A549 (cell line): ENCODE data around the gene ANK3. TPM values are rescaled to one million over a fixed set of nuclear protein-coding genes. Genes with fewer than 3 reads are reported as not detected.

Source experiments
- ATAC-seq, 2 experiments: fragments of 200-7000 bp in 1 of 2; fragments of >200 bp in 1 of 2; cut with Nextera tagmentation in 1 of 2; cut with Tn5 transposase in 1 of 2; 3 replicates each; pipeline versions ENCODE4 v1.8.0 to v1.9.1; 2018 to 2020; ENCODE audit warnings: mild to moderate bottlenecking in 1 of 2, moderate library complexity in 1 of 2
- CTCF ChIA-PET: fragments of 300-600 bp; sonication (Branson Sonifier 250); formaldehyde crosslinking; extraction: SDS; loops from one replicate; lab custom pipeline; 2021; ENCODE audit warnings: antibody characterized with exemption, inconsistent platforms; lab: Yijun Ruan, JAX
- POLR2A ChIA-PET: fragments of 350-600 bp; formaldehyde crosslinking; extraction: SDS; loops from one replicate; lab custom pipeline; 2021; ENCODE audit warnings: antibody characterized with exemption, inconsistent platforms; lab: Yijun Ruan, JAX
- DNase-seq, 2 experiments: peaks; one replicate each; pipeline versions ENCODE4 v3.0.0 to v3.0.0-alpha.2; 2011 to 2016; ENCODE audit warnings: low read depth in 1 of 2, low spot score in 1 of 2
- FAIRE-seq: peaks from 2 replicates; lab custom pipeline; 2011; peaks lifted over from hg19 to GRCh38; lab: Jason Lieb, UNC
- H3K27ac ChIP-seq, 2 experiments: fragments of >200 bp; sonication (Bioruptor Twin); formaldehyde crosslinking; 3 replicates each; pipeline ENCODE4 v1.5.1; 2016 to 2017
- H3K4me1 ChIP-seq: fragments of >200 bp; sonication (Bioruptor Twin); formaldehyde crosslinking; 3 replicates; pipeline ENCODE4 v1.6.1; 2016
- H3K4me2 ChIP-seq: fragments of >200 bp; sonication (Bioruptor Twin); formaldehyde crosslinking; 3 replicates; pipeline ENCODE4 v1.6.1; 2016
- H3K4me3 ChIP-seq: fragments of >200 bp; sonication (Bioruptor Twin); formaldehyde crosslinking; 3 replicates; pipeline ENCODE4 v1.5.1; 2016
- H3K9me3 ChIP-seq: fragments of >200 bp; sonication (Bioruptor Twin); formaldehyde crosslinking; 3 replicates; pipeline ENCODE4 v1.6.1; 2016
- ATOH8 ChIP-seq: fragments of 250-450 bp; sonication (Bioruptor Pico); IDR thresholded peaks from 2 replicates; pipeline ENCODE4 v1.5.0; 2020; ENCODE audit warnings: low read depth, mild to moderate bottlenecking, moderate library complexity
- BHLHE40 ChIP-seq: IDR thresholded peaks from 2 replicates; pipeline ENCODE4 v1.6.1; 2012; ENCODE audit warnings: low read depth, low read length, inconsistent platforms
- CBX2 ChIP-seq: fragments of 200-600 bp; sonication (generic); IDR thresholded peaks from 2 replicates; pipeline ENCODE4 v1.6.1; 2016; ENCODE audit warnings: low read depth, mild to moderate bottlenecking, borderline replicate concordance
- CBX8 ChIP-seq: fragments of 200-600 bp; sonication (generic); IDR thresholded peaks from 2 replicates; pipeline ENCODE4 v1.6.1; 2016
- CEBPB ChIP-seq, 2 experiments: fragments of >200 bp in 1 of 2; sonication (Bioruptor Twin) in 1 of 2; formaldehyde crosslinking in 1 of 2; IDR thresholded peaks; 2 replicates each; pipeline ENCODE4 v1.6.1; 2012 to 2016
- CHD2 ChIP-seq: fragments of 150-350 bp; IDR thresholded peaks from 2 replicates; pipeline ENCODE4 v1.6.1; 2014; ENCODE audit warnings: low read length; ENCODE audit not compliant: partially characterized antibody
- CHD4 ChIP-seq: fragments of 200-600 bp; sonication (generic); IDR thresholded peaks from 2 replicates; pipeline ENCODE4 v1.6.1; 2016; ENCODE audit warnings: antibody characterized with exemption, mild to moderate bottlenecking, borderline replicate concordance
- EHF ChIP-seq: fragments of 250-450 bp; sonication (Bioruptor Pico); IDR thresholded peaks from 2 replicates; pipeline ENCODE4 v1.5.0; 2020; ENCODE audit warnings: mild to moderate bottlenecking
- ELK1 ChIP-seq: fragments of 150-350 bp; IDR thresholded peaks from 2 replicates; pipeline ENCODE4 v1.6.1; 2014; ENCODE audit warnings: low read depth, mild to moderate bottlenecking, low read length
- ESRRA ChIP-seq: fragments of 150-350 bp; IDR thresholded peaks from 2 replicates; pipeline ENCODE4 v1.6.1; 2014; ENCODE audit warnings: mild to moderate bottlenecking, low read length, borderline replicate concordance
- FOSB ChIP-seq: fragments of 250-450 bp; sonication (Bioruptor Pico); IDR thresholded peaks from 2 replicates; pipeline ENCODE4 v1.5.0; 2020; ENCODE audit warnings: mild to moderate bottlenecking, moderate library complexity
- HDAC2 ChIP-seq: fragments of 200-600 bp; sonication (generic); IDR thresholded peaks from 2 replicates; pipeline ENCODE4 v1.6.1; 2016
- HEYL ChIP-seq: fragments of 250-450 bp; sonication (Bioruptor Pico); IDR thresholded peaks from 2 replicates; pipeline ENCODE4 v1.8.0; 2021; ENCODE audit warnings: mild to moderate bottlenecking, moderate library complexity
- HMGXB4 ChIP-seq: fragments of 250-450 bp; sonication (Bioruptor Pico); IDR thresholded peaks from 2 replicates; pipeline ENCODE4 v1.5.0; 2021; ENCODE audit warnings: mild to moderate bottlenecking, moderate library complexity, borderline replicate concordance
- HOXB13 ChIP-seq: fragments of 250-450 bp; sonication (Bioruptor Pico); IDR thresholded peaks from 2 replicates; pipeline ENCODE4 v1.5.0; 2020; ENCODE audit warnings: low read depth, mild to moderate bottlenecking, moderate library complexity
- JUN ChIP-seq, 2 experiments: fragments of >200 bp; sonication (Bioruptor Twin); formaldehyde crosslinking; IDR thresholded peaks; 2 replicates in 1 of 2; 3 replicates in 1 of 2; pipeline ENCODE4 v1.6.1; 2016 to 2017
- KDM5A ChIP-seq: fragments of 200-600 bp; sonication (generic); IDR thresholded peaks from 2 replicates; pipeline ENCODE4 v1.6.1; 2016; ENCODE audit warnings: antibody characterized with exemption, mild to moderate bottlenecking
- MAZ ChIP-seq: fragments of 150-350 bp; IDR thresholded peaks from 2 replicates; pipeline ENCODE4 v1.6.1; 2014; ENCODE audit warnings: antibody characterized with exemption, low read depth, low read length, borderline replicate concordance
- NFE2L2 ChIP-seq: fragments of 150-350 bp; conservative IDR thresholded peaks from 2 replicates; pipeline ENCODE4 v1.6.1; 2014; ENCODE audit warnings: low read length
- NPAS2 ChIP-seq: fragments of 250-450 bp; sonication (Bioruptor Pico); IDR thresholded peaks from 2 replicates; pipeline ENCODE4 v1.8.0; 2022; ENCODE audit warnings: mild to moderate bottlenecking, moderate library complexity, borderline replicate concordance
- NR3C1 ChIP-seq: fragments of >200 bp; sonication (Bioruptor Twin); formaldehyde crosslinking; IDR thresholded peaks from 3 replicates; pipeline ENCODE4 v1.6.1; 2017
- PHF8 ChIP-seq: fragments of 200-600 bp; sonication (generic); IDR thresholded peaks from 2 replicates; pipeline ENCODE4 v1.6.1; 2016; ENCODE audit warnings: low read depth, mild to moderate bottlenecking, antibody characterized with exemption, moderate library complexity, borderline replicate concordance
- RFX5 ChIP-seq: fragments of 450-650 bp; IDR thresholded peaks from 2 replicates; pipeline ENCODE4 v1.7.1; 2014; ENCODE audit warnings: antibody characterized with exemption, mild to moderate bottlenecking, moderate library complexity
- ZNF302 ChIP-seq: fragments of 250-450 bp; sonication (Bioruptor Pico); IDR thresholded peaks from 2 replicates; pipeline ENCODE4 v1.9.0; 2021; ENCODE audit warnings: inconsistent platforms, mild to moderate bottlenecking, moderate library complexity
- ZSCAN20 ChIP-seq: fragments of 250-450 bp; sonication (Bioruptor Pico); IDR thresholded peaks from 2 replicates; pipeline ENCODE4 v1.8.0; 2022; ENCODE audit warnings: mild to moderate bottlenecking, moderate library complexity
- WGBS: methylation state at CpG from one replicate; pipeline ENCODE4 v1.1.6; 2017; ENCODE audit errors: missing lambda C conversion rate; 5-methylcytosine and 5-hydroxymethylcytosine counted together
- polyA plus RNA-seq, 4 experiments: library from polyadenylated mRNA; depleted of rRNA in 3 of 4; stranded (reverse); fragments of >200 nt; fragmentation: RNase III in 1 of 4; extraction: RNeasy Plus Mini Kit Qiagen cat#74134 plus additional on column Dnase treatment in 1 of 4; gene quantifications; 2 replicates in 3 of 4; 3 replicates in 1 of 4; pipeline ENCODE4 v1.2.3, GENCODE V29; 2011 to 2017
- TF ChIP-seq, protein P1 (sequence below): fragments of >200 bp; sonication (Bioruptor Twin); formaldehyde crosslinking; IDR thresholded peaks from 3 replicates; pipeline ENCODE4 v1.6.1; 2016
- TF ChIP-seq, protein P2 (sequence below): fragments of >200 bp; sonication (Bioruptor Twin); formaldehyde crosslinking; IDR thresholded peaks from 3 replicates; pipeline ENCODE4 v1.5.1; 2016

Gene ANK3
- polyA plus RNA-seq, 2 of the 4 experiments (the other 2 are of a cell fraction), result 0.56 to 5.4 TPM

GRCh38 chr10:60350400-60350799 is 39.3 kb downstream of the ANK3 start:
- WGBS, result 77% methylated on average over 2 of the region's 2 CpGs
- Histone ChIP-seq H3K9me3 (no peaks in the 10 kb centered on the region), H3K4me2 (no peak overlapping the region), H3K4me3 (no peak overlapping the region), H3K27ac (no peak overlapping the region), H3K4me1 (peaks cover 8% of the 10 kb centered on the region; the same call in 1 of the 3 replicates)
- ChIA-PET CTCF (interaction anchor here (1.2 to 1.5 kb wide), 3 partner anchors 11 to 14 kb away, joined by 3 to 5 read pairs (median 3); no protein-coding TSS in a partner anchor), POLR2A (no interaction called here)
- no peak for DNase-seq
- no peak for FAIRE-seq
- no peak for ATAC-seq
- TF ChIP-seq FOSB (CRISPR knock-in tag) (no peak), CBX2 (no peak), HOXB13 (CRISPR knock-in tag) (no peak), NFE2L2 (no peak), KDM5A (no peak)
- TF ChIP-seq, protein P1, sequence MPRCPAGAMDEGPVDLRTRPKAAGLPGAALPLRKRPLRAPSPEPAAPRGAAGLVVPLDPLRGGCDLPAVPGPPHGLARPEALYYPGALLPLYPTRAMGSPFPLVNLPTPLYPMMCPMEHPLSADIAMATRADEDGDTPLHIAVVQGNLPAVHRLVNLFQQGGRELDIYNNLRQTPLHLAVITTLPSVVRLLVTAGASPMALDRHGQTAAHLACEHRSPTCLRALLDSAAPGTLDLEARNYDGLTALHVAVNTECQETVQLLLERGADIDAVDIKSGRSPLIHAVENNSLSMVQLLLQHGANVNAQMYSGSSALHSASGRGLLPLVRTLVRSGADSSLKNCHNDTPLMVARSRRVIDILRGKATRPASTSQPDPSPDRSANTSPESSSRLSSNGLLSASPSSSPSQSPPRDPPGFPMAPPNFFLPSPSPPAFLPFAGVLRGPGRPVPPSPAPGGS, result no peak

DNA sequence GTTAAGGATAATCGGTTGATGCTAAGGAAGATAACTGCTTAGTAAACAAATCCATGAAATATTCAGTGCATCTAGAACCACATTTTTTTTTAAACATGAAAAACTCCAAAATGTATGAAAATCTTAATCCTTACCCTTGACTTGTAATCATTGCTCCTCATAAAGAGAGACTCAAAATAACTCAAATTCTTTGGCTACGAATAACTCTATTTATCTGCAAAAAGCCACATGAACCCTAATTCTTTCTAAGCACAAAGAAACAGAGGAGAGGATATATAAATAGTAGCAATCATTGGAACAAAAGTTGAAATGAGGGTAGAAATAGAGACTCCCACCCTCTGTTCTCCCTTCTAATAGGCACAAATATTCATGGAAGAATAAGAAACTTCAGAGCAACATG is 40.2 kb downstream of the ANK3 start:
- Histone ChIP-seq H3K9me3 (no peaks in the 10 kb centered on the region), H3K4me2 (no peak overlapping the region), H3K4me3 (no peak overlapping the region), H3K4me1 (peaks cover 8% of the 10 kb centered on the region; the same call in 1 of the 3 replicates), H3K27ac (no peak overlapping the region)
- FAIRE-seq (no peak), ATAC-seq (no peak), DNase-seq (no peak)
- WGBS, result 63% methylated on average over 2 of the region's 2 CpGs
- ChIA-PET CTCF (interaction anchor here (1.2 to 1.5 kb wide), 2 partner anchors 13 kb away, joined by 3 to 5 read pairs; no protein-coding TSS in a partner anchor), POLR2A (no interaction called here)
- TF ChIP-seq CHD4 (no peak), EHF (no peak), MAZ (no peak), CBX8 (no peak), ZNF302 (CRISPR knock-in tag) (no peak), CHD2 (no peak), HEYL (CRISPR knock-in tag) (no peak), CBX2 (no peak), NFE2L2 (no peak), BHLHE40 (no peak), CEBPB (IDR thresholded peaks at IDR 0.05) (no peak), ATOH8 (CRISPR knock-in tag) (no peak), NR3C1 (no peak), ESRRA (no peak), HOXB13 (CRISPR knock-in tag) (no peak)

GRCh38 chr10:60348982-60349381 is 40.7 kb downstream of the ANK3 start:
- FAIRE-seq, result no peak
- CTCF ChIA-PET, result no interaction called here
- no peak overlapping the region for H3K27ac ChIP-seq

GRCh38 chr10:60347270-60347669 is 42.4 kb downstream of the ANK3 start:
- ATAC-seq (no peak), DNase-seq (no peak), FAIRE-seq (no peak)
- Histone ChIP-seq H3K4me3 (no peak overlapping the region), H3K4me2 (no peak overlapping the region), H3K9me3 (no peaks in the 10 kb centered on the region), H3K27ac (no peak overlapping the region), H3K4me1 (peaks cover 8% of the 10 kb centered on the region; the same call in 1 of the 3 replicates)
- ChIA-PET CTCF (interaction anchor here (1.0 kb wide), 1 partner anchor 12 kb away, joined by 4 read pairs; no protein-coding TSS in a partner anchor), POLR2A (no interaction called here)
- WGBS, result 83% methylated on average over 1 of the region's 1 CpG
- TF ChIP-seq HMGXB4 (no peak), ELK1 (no peak), HDAC2 (no peak), ZSCAN20 (CRISPR knock-in tag) (no peak), CBX2 (no peak), MAZ (no peak)
- TF ChIP-seq, protein P2, sequence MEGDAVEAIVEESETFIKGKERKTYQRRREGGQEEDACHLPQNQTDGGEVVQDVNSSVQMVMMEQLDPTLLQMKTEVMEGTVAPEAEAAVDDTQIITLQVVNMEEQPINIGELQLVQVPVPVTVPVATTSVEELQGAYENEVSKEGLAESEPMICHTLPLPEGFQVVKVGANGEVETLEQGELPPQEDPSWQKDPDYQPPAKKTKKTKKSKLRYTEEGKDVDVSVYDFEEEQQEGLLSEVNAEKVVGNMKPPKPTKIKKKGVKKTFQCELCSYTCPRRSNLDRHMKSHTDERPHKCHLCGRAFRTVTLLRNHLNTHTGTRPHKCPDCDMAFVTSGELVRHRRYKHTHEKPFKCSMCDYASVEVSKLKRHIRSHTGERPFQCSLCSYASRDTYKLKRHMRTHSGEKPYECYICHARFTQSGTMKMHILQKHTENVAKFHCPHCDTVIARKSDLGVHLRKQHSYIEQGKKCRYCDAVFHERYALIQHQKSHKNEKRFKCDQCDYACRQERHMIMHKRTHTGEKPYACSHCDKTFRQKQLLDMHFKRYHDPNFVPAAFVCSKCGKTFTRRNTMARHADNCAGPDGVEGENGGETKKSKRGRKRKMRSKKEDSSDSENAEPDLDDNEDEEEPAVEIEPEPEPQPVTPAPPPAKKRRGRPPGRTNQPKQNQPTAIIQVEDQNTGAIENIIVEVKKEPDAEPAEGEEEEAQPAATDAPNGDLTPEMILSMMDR, result no peak

More at GRCh38 chr10:60348982-60349381, 40.7 kb downstream of the ANK3 start:
- Histone ChIP-seq H3K4me2 (no peak overlapping the region), H3K9me3 (no peaks in the 10 kb centered on the region)
- POLR2A ChIA-PET, result no interaction called here
- TF ChIP-seq PHF8 (no peak), ZNF302 (CRISPR knock-in tag) (no peak), JUN (IDR thresholded peaks at IDR 0.05) (no peak), CBX2 (no peak), RFX5 (no peak), ESRRA (no peak), NPAS2 (CRISPR knock-in tag) (no peak)
- TF ChIP-seq, all 56 proteins: peak for 0
- DNase-seq, result no peak
- no peak for ATAC-seq
- no peak overlapping the region for H3K4me3 ChIP-seq
- WGBS, result 80% methylated on average over 2 of the region's 2 CpGs
- peaks cover 8% of the 10 kb centered on the region; the same call in 1 of the 3 replicates for H3K4me1 ChIP-seq
